ENCODE data around the gene TAGLN.

- TF ChIP-seq PKNOX1 (IDR thresholded peaks at IDR 0.05) (peak; percentile 67), SP1 (IDR thresholded peaks at IDR 0.05) (no peak), BHLHE40 (IDR thresholded peaks at IDR 0.05; ENCODE audit: borderline replicate concordance) (no peak), HDGF (IDR thresholded peaks at IDR 0.05; ENCODE audit: borderline replicate concordance) (no peak), ZNF384 (IDR thresholded peaks at IDR 0.05) (no peak), FOXM1 (IDR thresholded peaks at IDR 0.05; ENCODE audit: borderline replicate concordance) (peak; percentile 80), ARNT (IDR thresholded peaks at IDR 0.05) (peak; percentile 48; the same call in 1 of the 2 replicates), NFRKB (IDR thresholded peaks at IDR 0.05) (no peak), SUZ12 (IDR thresholded peaks at IDR 0.05) (no peak), TARDBP (IDR thresholded peaks at IDR 0.05) (no peak)
Observed at GRCh38 chr11:117178210-117179034, 20.7 kb upstream of the TAGLN start, which contains the start of gene SIDT2.
